Thyroid gland (tissue), 4 donors: ENCODE measurements around the gene PSENEN. TPM values are rescaled to one million over a fixed set of nuclear protein-coding genes. Genes with fewer than 3 reads are reported as not detected.

Experiments used
- DNase-seq, 2 donors: peaks; one replicate each; pipeline ENCODE4 v3.0.0-alpha.2; 2019
- H3K27ac ChIP-seq, 3 donors: fragments of 200-600 bp; sonication (generic); 1 replicate in 2 of 3; 2 replicates in 1 of 3; pipeline ENCODE4 v1.5.1; 2016 to 2019; ENCODE audit warnings: mild to moderate bottlenecking in 1 of 3, moderate library complexity in 1 of 3
- H3K27me3 ChIP-seq: fragments of 200-600 bp; sonication (generic); one replicate; pipeline ENCODE4 v1.5.1; 2019
- H3K36me3 ChIP-seq, 2 donors: fragments of 200-600 bp; sonication (generic); one replicate each; pipeline ENCODE4 v1.5.1; 2016 to 2019
- H3K4me1 ChIP-seq, 2 donors: fragments of 200-600 bp; sonication (generic); one replicate each; pipeline ENCODE4 v1.5.1; 2017 to 2019
- H3K4me3 ChIP-seq, 3 donors: fragments of 200-600 bp; sonication (generic); replicated peaks in 1 of 3; 1 replicate in 2 of 3; 2 replicates in 1 of 3; pipeline ENCODE4 v1.5.1; 2016; ENCODE audit warnings: mild to moderate bottlenecking in 1 of 3
- H3K9me3 ChIP-seq: fragments of 200-600 bp; sonication (generic); one replicate; pipeline ENCODE4 v1.5.1; 2017
- CTCF ChIP-seq, 6 experiments: fragments of 200-600 bp in 3 of 6; fragments of 450-650 bp in 3 of 6; sonication (generic) in 3 of 6; IDR thresholded peaks; one replicate each; pipeline ENCODE4 v1.5.1; 2016 to 2019; ENCODE audit warnings: antibody characterized with exemption in 6 of 6, mild to moderate bottlenecking in 2 of 6, inconsistent platforms in 1 of 6, moderate library complexity in 1 of 6
- POLR2A ChIP-seq, 2 donors: fragments of 450-650 bp; IDR thresholded peaks; one replicate each; pipeline ENCODE4 v1.6.1; 2017; ENCODE audit warnings: antibody characterized with exemption in 2 of 2, mild to moderate bottlenecking in 2 of 2, moderate library complexity in 1 of 2
- WGBS, 2 donors: methylation state at CpG; one replicate each; pipeline ENCODE4 v1.1.5; 2017; 5-methylcytosine and 5-hydroxymethylcytosine counted together
- intact Hi-C: fragments of 100-400 bp; cut with DNase I; formaldehyde crosslinking; loops from one replicate; pipeline ENCODE4 v1.15.1; 2023
- total RNA-seq, 4 donors: library from RNA; depleted of rRNA; stranded (reverse); fragments of >200 nt; gene quantifications; one replicate each; pipeline ENCODE4 v1.2.3, GENCODE V29; 2016

Gene PSENEN
- total RNA-seq, 4 donors from 2014 or later: 34.0 to 73.8 (median 40.5) TPM

GRCh38 chr19:35718345-35719041 lies 27.0 kb upstream of the PSENEN start:
- DNase-seq: peak; percentile 52 to 56
- peaks cover 24% of the 10 kb centered on the region in 2 donors for H3K36me3 ChIP-seq
- no peak for TF ChIP-seq CTCF (IDR thresholded peaks at IDR 0.05)
- TF ChIP-seq POLR2A (IDR thresholded peaks at IDR 0.05): no peak
- peak overlapping the region; percentile 14 to 98 (median 88) for H3K4me3 ChIP-seq
- H3K27me3 ChIP-seq: no peaks in the 10 kb centered on the region
- peak overlapping the region in 2 of 3 donors; percentile 59 to 75 for H3K27ac ChIP-seq
- intact Hi-C loops: loop anchor here (5.0 kb wide), 1 partner anchor 171 kb away; the partner anchor contains the start of gene TMEM147
- peaks cover 18 to 23% of the 10 kb centered on the region in 2 donors for H3K4me1 ChIP-seq
- WGBS, 2 donors: 5 to 6% methylated on average over 6 to 22 of the region's 42 CpGs
- H3K9me3 ChIP-seq: no peaks in the 10 kb centered on the region

- no peak for DNase-seq
- Histone ChIP-seq H3K27ac (no peak overlapping the region), H3K4me1 (peaks cover 18 to 23% of the 10 kb centered on the region in 2 donors), H3K36me3 (peaks cover 35% of the 10 kb centered on the region in 2 donors), H3K27me3 (no peaks in the 10 kb centered on the region), H3K9me3 (no peaks in the 10 kb centered on the region), H3K4me3 (peak overlapping the region in 1 of 3 donors; percentile 98)
- TF ChIP-seq POLR2A (IDR thresholded peaks at IDR 0.05) (no peak), CTCF (IDR thresholded peaks at IDR 0.05) (no peak)
- intact Hi-C loops: loop anchor here (5.0 kb wide), 1 partner anchor 172 kb away; the partner anchor contains the start of gene TMEM147
- 86 to 89% methylated on average over 23 to 30 of the region's 32 CpGs for WGBS, 2 donors
Observed at GRCh38 chr19:35719402-35720162, 25.9 kb upstream of the PSENEN start.

- Histone ChIP-seq H3K4me1 (peaks cover 18 to 23% of the 10 kb centered on the region in 2 donors), H3K36me3 (peaks cover 40 to 41% of the 10 kb centered on the region in 2 donors), H3K4me3 (no peak overlapping the region), H3K27me3 (no peaks in the 10 kb centered on the region), H3K27ac (no peak overlapping the region), H3K9me3 (no peaks in the 10 kb centered on the region)
- TF ChIP-seq POLR2A (IDR thresholded peaks at IDR 0.05) (no peak), CTCF (IDR thresholded peaks at IDR 0.05) (no peak)
- DNase-seq: no peak
- intact Hi-C loops: no loop called here
- WGBS, 2 donors: 93 to 97% methylated on average over 9 of the region's 9 CpGs
Observed at GRCh38 chr19:35720163-35720524, 25.3 kb upstream of the PSENEN start.

- Histone ChIP-seq H3K27me3 (no peaks in the 10 kb centered on the region), H3K4me3 (no peak overlapping the region), H3K9me3 (no peaks in the 10 kb centered on the region), H3K36me3 (peaks cover 45 to 46% of the 10 kb centered on the region in 2 donors), H3K27ac (no peak overlapping the region), H3K4me1 (peaks cover 17 to 19% of the 10 kb centered on the region in 2 donors)
- intact Hi-C loops: no loop called here
- TF ChIP-seq CTCF (IDR thresholded peaks at IDR 0.05) (no peak), POLR2A (IDR thresholded peaks at IDR 0.05) (no peak)
- WGBS, 2 donors: 92 to 100% methylated on average over 3 to 10 of the region's 17 CpGs
- no peak for DNase-seq
Observed at GRCh38 chr19:35720648-35721047, 24.8 kb upstream of the PSENEN start.

GRCh38 chr19:35721374-35721773 lies 24.1 kb upstream of the PSENEN start:
- Histone ChIP-seq H3K27me3 (no peaks in the 10 kb centered on the region), H3K4me3 (no peak overlapping the region), H3K9me3 (no peaks in the 10 kb centered on the region), H3K27ac (no peak overlapping the region), H3K36me3 (peaks cover 53% of the 10 kb centered on the region in 2 donors), H3K4me1 (peaks cover 10 to 13% of the 10 kb centered on the region in 2 donors)
- TF ChIP-seq POLR2A (IDR thresholded peaks at IDR 0.05) (no peak), CTCF (IDR thresholded peaks at IDR 0.05) (no peak)
- intact Hi-C loops: no loop called here
- DNase-seq: no peak
- WGBS, 2 donors: 94 to 95% methylated on average over 9 to 16 of the region's 16 CpGs
